GM12878 (cell line): ENCODE measurements around the gene RELL2. TPM values are rescaled to one million over a fixed set of nuclear protein-coding genes. Genes with fewer than 3 reads are reported as not detected.

Experiments
- ATAC-seq: fragments of 200-7000 bp; cut with Tn5 transposase; 3 replicates; pipeline ENCODE4 v1.9.1; 2020; ENCODE audit warnings: mild to moderate bottlenecking, moderate library complexity
- BruUV-seq: library from RNA; stranded (reverse); fragments of 400-500 nt; replicated peaks from 2 replicates; lab custom pipeline; 2021; lab: Mats Ljungman, UMichigan
- CTCF ChIA-PET: fragments of 300-600 bp; sonication (Branson Sonifier 250); formaldehyde crosslinking; extraction: SDS; loops from one replicate; lab custom pipeline; 2021; ENCODE audit warnings: inconsistent platforms; lab: Yijun Ruan, JAX
- POLR2A ChIA-PET: fragments of 350-600 bp; formaldehyde crosslinking; extraction: SDS; loops from one replicate; lab custom pipeline; 2021; ENCODE audit warnings: inconsistent platforms; lab: Charles Lee
- RAD21 ChIA-PET: fragments of 300-600 bp; sonication (Branson Sonifier 250); formaldehyde crosslinking; loops from one replicate; lab custom pipeline; 2023; ENCODE audit warnings: antibody characterized with exemption; ENCODE audit not compliant: unreplicated experiment; lab: Charles Lee
- SMC1A ChIA-PET: fragments of 300-600 bp; sonication (Branson Sonifier 250); formaldehyde crosslinking; loops from one replicate; lab custom pipeline; 2023; ENCODE audit not compliant: unreplicated experiment, uncharacterized antibody; lab: Charles Lee
- DNase-seq: peaks from one replicate; pipeline ENCODE4 v3.0.0-alpha.2; 2011; ENCODE audit warnings: low read depth, low spot score
- FAIRE-seq: peaks from 3 replicates; lab custom pipeline; 2011; peaks lifted over from hg19 to GRCh38; lab: Jason Lieb, UNC
- H2AFZ ChIP-seq: 2 replicates; pipeline ENCODE4 v1.6.0; 2011; ENCODE audit warnings: low read depth, low read length, control low read depth; ENCODE audit not compliant: control insufficient read depth
- H3K27ac ChIP-seq: 2 replicates; pipeline ENCODE4 v1.5.1; 2011; ENCODE audit warnings: control low read depth; ENCODE audit not compliant: control insufficient read depth, insufficient read depth
- H3K27me3 ChIP-seq, 2 experiments: replicated peaks in 1 of 2; 2 replicates each; pipeline versions ENCODE4 v1.6.0 to v1.6.1; 2011; ENCODE audit warnings: low read length in 1 of 2; ENCODE audit not compliant: control insufficient read depth in 2 of 2, insufficient read depth in 2 of 2
- H3K36me3 ChIP-seq, 2 experiments: 2 replicates each; pipeline ENCODE4 v1.5.1; 2011; ENCODE audit warnings: low read length in 1 of 2; ENCODE audit not compliant: control insufficient read depth in 2 of 2, insufficient read depth in 2 of 2
- H3K4me1 ChIP-seq: 2 replicates; pipeline ENCODE4 v1.6.1; 2011; ENCODE audit warnings: mild to moderate bottlenecking, low read length, moderate library complexity, mixed read lengths; ENCODE audit not compliant: control insufficient read depth, insufficient read depth
- H3K4me2 ChIP-seq: 2 replicates; pipeline ENCODE4 v1.6.0; 2011; ENCODE audit warnings: control low read depth; ENCODE audit not compliant: control insufficient read depth, insufficient read depth
- H3K4me3 ChIP-seq: fragments of 200-600 bp; sonication (generic); 2 replicates; pipeline ENCODE4 v1.5.1; 2016
- H3K79me2 ChIP-seq: 2 replicates; pipeline ENCODE4 v1.6.0; 2011; ENCODE audit warnings: low read length; ENCODE audit not compliant: control insufficient read depth, insufficient read depth
- H3K9ac ChIP-seq: 2 replicates; pipeline ENCODE4 v1.8.0; 2011; ENCODE audit warnings: low read length, control low read depth, mixed read lengths; ENCODE audit not compliant: control insufficient read depth, insufficient read depth
- H3K9me3 ChIP-seq: replicated peaks from 3 replicates; pipeline ENCODE4 v1.5.1; 2011; ENCODE audit warnings: mild to moderate bottlenecking, low read length; ENCODE audit not compliant: control insufficient read depth, insufficient read depth
- H4K20me1 ChIP-seq: 2 replicates; pipeline ENCODE4 v1.6.0; 2011; ENCODE audit not compliant: control insufficient read depth, insufficient read depth
- POLR2A ChIP-seq: IDR thresholded peaks from 2 replicates; pipeline ENCODE4 v1.6.1; 2011; ENCODE audit warnings: low read depth, mild to moderate bottlenecking, low read length
- POU2F2 ChIP-seq: IDR thresholded peaks from 3 replicates; pipeline ENCODE4 v1.6.1; 2011; ENCODE audit warnings: low read depth, mild to moderate bottlenecking, low read length, borderline replicate concordance
- ZNF274 ChIP-seq: IDR thresholded peaks from one replicate; pipeline ENCODE4 v1.8.0; 2011; ENCODE audit not compliant: insufficient read length, insufficient read depth
- WGBS: methylation state at CpG from one replicate; pipeline ENCODE4 v1.1.6; 2016; ENCODE audit warnings: low lambda C conversion rate; ENCODE audit not compliant: insufficient replicate concordance, insufficient coverage; ENCODE audit errors: missing lambda C conversion rate; 5-methylcytosine and 5-hydroxymethylcytosine counted together
- in situ Hi-C: fragments of 300-500 bp; cut with MboI; formaldehyde crosslinking; loops from 9 replicates; pipeline ENCODE4 v1.14.3; 2018; ENCODE audit warnings: mixed read lengths
- intact Hi-C: fragments of 100-400 bp; cut with micrococcal nuclease; formaldehyde crosslinking; loops from one replicate; pipeline ENCODE4 v1.14.2; 2022; ENCODE audit not compliant: unreplicated experiment
- polyA plus RNA-seq, 11 experiments: library from polyadenylated mRNA; depleted of rRNA in 4 of 11; unstranded in 6 of 11; stranded (reverse) in 5 of 11; fragments of >200 nt; fragmentation: Nextera tagmentation in 4 of 11; fragmentation: Illumina TruSeq in 1 of 11; extraction: Ambion mirVana in 4 of 11; extraction: Trizol in 1 of 11; gene quantifications; 1 replicate in 1 of 11; 2 replicates in 10 of 11; pipeline versions ENCODE4 v1.2.1 to v1.2.3, GENCODE V29; 2011 to 2016; ENCODE audit warnings: inconsistent platforms in 2 of 11, missing spikeins in 2 of 11, low read depth in 1 of 11
- total RNA-seq, 4 experiments: library from RNA; depleted of rRNA in 3 of 4; stranded (reverse); fragments of >200 nt in 3 of 4; fragmentation: Illumina TruSeq in 1 of 4; extraction: Trizol in 1 of 4; gene quantifications; 2 replicates each; pipeline versions ENCODE4 v1.2.1 to v1.2.3, GENCODE V29; 2013 to 2021
- TF ChIP-seq, protein P1 (sequence below): fragments of 450-650 bp; formaldehyde crosslinking; IDR thresholded peaks from 2 replicates; pipeline ENCODE4 v1.5.0; 2022; ENCODE audit warnings: mild to moderate bottlenecking, missing genetic modification characterization

RELL2 gene
- total and polyA plus RNA-seq, 10 of the 15 experiments (the other 5 are each of a cell fraction or from before 2014, with no cell fraction given), result 0.23 to 21.4 (median 7.1) TPM

DNA sequence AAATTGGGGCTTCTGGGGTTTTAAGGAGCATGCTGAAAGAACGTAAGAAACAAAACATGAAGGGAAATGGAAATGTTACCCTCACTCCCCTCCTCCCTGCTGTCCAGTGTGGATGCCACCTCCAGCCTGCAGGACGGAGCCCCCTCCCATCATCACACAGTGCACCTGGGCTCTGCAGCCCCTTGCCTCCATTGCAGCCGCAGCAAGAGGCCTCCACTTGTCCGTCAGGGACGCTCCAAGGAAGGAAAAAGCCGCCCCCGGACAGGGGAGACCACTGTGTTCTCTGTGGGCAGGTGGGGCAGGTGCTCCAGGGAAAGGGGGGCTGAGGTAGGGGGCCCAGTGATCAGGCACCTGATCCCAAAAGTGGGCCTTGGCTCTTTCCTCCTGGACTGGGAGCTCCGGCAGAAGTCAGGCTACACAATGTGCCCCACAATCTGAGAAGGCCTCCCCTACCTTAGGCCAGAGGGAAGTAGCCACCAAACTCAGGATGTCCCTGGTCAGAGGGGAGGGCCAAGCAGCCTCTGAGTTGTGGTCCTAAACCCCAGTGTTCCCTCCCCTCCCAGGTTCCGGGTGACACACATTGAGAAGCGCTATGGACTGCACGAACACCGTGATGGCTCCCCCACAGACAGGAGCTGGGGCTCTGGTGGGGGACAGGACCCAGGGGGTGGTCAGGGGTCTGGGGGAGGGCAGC lies 2.7 kb downstream of the RELL2 start:
- H3K4me3 ChIP-seq, result no peak overlapping the region
- H2AFZ ChIP-seq, result no peak overlapping the region
- WGBS, result 97% methylated on average over 12 of the region's 12 CpGs
- H3K4me1 ChIP-seq, result peaks cover 28% of the 10 kb centered on the region
- H3K4me2 ChIP-seq, result no peak overlapping the region
- CTCF ChIA-PET, result interaction anchor here (0.6 to 11.2 kb wide), 6 partner anchors 20 to 501 kb away, joined by 3 to 137 read pairs (median 18); partner anchors contain the start of gene DIAPH1
- DNase-seq (no peak), FAIRE-seq (no peak), ATAC-seq (no peak)
- SMC1A ChIA-PET, result interaction anchor here (3.2 to 12.9 kb wide), 2 partner anchors 12 to 22 kb away, joined by 12 to 245 read pairs; partner anchors contain the start of genes DIAPH1 and FCHSD1
- in situ Hi-C loops, result no loop called here
- no peaks in the 10 kb centered on the region for H3K9me3 ChIP-seq
- TF ChIP-seq POU2F2 (no peak), ZNF274 (no peak), POLR2A (peak; percentile 23; the same call in 1 of the 2 replicates)
- TF ChIP-seq, protein P1, sequence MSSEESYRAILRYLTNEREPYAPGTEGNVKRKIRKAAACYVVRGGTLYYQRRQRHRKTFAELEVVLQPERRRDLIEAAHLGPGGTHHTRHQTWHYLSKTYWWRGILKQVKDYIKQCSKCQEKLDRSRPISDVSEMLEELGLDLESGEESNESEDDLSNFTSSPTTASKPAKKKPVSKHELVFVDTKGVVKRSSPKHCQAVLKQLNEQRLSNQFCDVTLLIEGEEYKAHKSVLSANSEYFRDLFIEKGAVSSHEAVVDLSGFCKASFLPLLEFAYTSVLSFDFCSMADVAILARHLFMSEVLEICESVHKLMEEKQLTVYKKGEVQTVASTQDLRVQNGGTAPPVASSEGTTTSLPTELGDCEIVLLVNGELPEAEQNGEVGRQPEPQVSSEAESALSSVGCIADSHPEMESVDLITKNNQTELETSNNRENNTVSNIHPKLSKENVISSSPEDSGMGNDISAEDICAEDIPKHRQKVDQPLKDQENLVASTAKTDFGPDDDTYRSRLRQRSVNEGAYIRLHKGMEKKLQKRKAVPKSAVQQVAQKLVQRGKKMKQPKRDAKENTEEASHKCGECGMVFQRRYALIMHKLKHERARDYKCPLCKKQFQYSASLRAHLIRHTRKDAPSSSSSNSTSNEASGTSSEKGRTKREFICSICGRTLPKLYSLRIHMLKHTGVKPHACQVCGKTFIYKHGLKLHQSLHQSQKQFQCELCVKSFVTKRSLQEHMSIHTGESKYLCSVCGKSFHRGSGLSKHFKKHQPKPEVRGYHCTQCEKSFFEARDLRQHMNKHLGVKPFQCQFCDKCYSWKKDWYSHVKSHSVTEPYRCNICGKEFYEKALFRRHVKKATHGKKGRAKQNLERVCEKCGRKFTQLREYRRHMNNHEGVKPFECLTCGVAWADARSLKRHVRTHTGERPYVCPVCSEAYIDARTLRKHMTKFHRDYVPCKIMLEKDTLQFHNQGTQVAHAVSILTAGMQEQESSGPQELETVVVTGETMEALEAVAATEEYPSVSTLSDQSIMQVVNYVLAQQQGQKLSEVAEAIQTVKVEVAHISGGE, result no peak
- TSS peak; percentile 63 for BruUV-seq
- no peaks in the 10 kb centered on the region for H3K27me3 ChIP-seq
- H3K36me3 ChIP-seq, result no peaks in the 10 kb centered on the region; a peak in 2 of 4 replicates
- H3K9ac ChIP-seq, result no peak overlapping the region
- no peak overlapping the region for H3K27ac ChIP-seq
- POLR2A ChIA-PET, result interaction anchor here (4.6 kb wide), 1 partner anchor 46 kb away, joined by 34 read pairs; no protein-coding TSS in a partner anchor
- intact Hi-C loops, result loop anchor here (5.0 kb wide), 1 partner anchor 127 kb away; no protein-coding TSS in a partner anchor
- RAD21 ChIA-PET, result interaction anchor here (6.9 kb wide), 1 partner anchor 46 kb away, joined by 124 read pairs; no protein-coding TSS in a partner anchor
- no peaks in the 10 kb centered on the region for H4K20me1 ChIP-seq
- H3K79me2 ChIP-seq, result peaks cover 33% of the 10 kb centered on the region
